Measurements from ENCODE around the gene SPTBN5.
A peak's percentile ranks its signal among the peaks of the same experiment; 100 is the strongest.

Gene SPTBN5

DNA sequence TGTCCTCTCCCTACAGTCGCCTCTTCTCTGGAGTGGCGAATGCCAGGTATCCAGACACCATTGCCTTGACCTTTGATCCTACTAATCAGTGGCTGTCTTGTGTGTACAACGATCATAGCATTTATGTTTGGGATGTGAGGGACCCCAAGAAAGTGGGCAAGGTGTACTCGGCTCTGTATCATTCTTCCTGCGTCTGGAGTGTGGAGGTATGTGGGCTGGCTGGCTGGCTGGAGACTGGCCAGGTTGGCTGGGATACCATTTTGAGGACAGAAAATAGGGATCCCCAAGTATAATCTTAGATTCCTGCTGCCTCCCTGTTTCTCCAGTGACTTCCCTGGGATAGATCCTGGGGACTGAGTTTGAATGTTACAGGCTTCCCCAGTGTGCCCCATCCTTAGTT is 79.3 kb downstream of the SPTBN5 start:
- no peak for TF ChIP-seq CTCF (IDR thresholded peaks at IDR 0.05; ENCODE audit: control insufficient read depth, insufficient read depth, low read depth, low read length, missing control alignments)
- DNase-seq (ENCODE audit: low read depth), result no peak
- H3K4me3 ChIP-seq (ENCODE audit: control insufficient read depth, low read depth, low read length), result no peak overlapping the region

DNA sequence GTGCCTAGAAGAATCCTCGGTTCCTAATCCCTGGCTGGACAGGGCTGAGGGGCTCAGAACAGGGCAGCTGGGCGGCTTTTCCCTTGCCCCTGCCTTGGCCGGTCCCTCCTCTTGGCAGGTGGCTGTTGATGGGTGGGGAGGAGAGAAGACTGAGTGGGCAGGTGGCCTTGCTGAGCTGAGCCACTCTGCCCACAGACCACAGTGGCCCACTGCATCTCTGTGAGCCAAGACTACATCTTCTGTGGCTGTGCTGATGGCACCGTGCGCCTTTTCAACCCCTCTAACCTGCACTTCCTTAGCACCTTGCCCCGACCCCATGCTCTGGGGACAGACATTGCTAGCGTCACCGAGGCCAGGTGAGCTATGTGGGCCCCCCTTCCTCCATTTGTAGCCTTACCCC is 80.4 kb downstream of the SPTBN5 start:
- DNase-seq (ENCODE audit: low read depth), result no peak
- no peak overlapping the region for H3K4me3 ChIP-seq (ENCODE audit: control insufficient read depth, low read depth, low read length)
- TF ChIP-seq CTCF (IDR thresholded peaks at IDR 0.05; ENCODE audit: control insufficient read depth, insufficient read depth, low read depth, low read length, missing control alignments), result no peak

DNA sequence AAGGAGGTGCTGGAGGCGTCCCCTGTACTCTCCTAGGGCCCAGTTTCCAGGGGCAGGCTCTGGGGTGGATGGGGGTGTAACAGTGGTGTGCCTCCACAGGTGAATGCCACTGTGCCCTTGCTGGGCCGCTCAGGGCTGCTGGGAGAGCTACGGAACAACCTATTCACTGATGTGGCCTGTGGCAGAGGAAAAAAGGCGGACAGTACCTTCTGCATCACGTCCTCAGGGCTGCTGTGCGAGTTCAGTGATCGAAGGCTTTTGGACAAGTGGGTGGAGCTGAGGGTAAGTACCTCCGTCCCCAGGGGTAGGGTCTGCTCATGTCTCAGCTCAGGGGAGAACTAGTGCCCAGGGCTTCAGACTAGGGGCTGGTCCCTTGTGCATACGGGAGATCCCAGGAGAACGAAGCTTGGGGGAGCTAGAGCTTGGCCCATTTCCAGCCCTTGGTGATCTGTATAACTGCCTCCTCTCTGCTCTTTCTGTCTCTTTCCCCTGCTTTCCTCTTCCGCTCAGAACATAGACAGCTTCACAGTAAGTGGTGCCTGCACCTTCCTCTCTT is 81.0 kb downstream of the SPTBN5 start:
- TF ChIP-seq CTCF (IDR thresholded peaks at IDR 0.05; ENCODE audit: control insufficient read depth, insufficient read depth, low read depth, low read length, missing control alignments), result no peak
- no peak for DNase-seq (ENCODE audit: low read depth)

DNA sequence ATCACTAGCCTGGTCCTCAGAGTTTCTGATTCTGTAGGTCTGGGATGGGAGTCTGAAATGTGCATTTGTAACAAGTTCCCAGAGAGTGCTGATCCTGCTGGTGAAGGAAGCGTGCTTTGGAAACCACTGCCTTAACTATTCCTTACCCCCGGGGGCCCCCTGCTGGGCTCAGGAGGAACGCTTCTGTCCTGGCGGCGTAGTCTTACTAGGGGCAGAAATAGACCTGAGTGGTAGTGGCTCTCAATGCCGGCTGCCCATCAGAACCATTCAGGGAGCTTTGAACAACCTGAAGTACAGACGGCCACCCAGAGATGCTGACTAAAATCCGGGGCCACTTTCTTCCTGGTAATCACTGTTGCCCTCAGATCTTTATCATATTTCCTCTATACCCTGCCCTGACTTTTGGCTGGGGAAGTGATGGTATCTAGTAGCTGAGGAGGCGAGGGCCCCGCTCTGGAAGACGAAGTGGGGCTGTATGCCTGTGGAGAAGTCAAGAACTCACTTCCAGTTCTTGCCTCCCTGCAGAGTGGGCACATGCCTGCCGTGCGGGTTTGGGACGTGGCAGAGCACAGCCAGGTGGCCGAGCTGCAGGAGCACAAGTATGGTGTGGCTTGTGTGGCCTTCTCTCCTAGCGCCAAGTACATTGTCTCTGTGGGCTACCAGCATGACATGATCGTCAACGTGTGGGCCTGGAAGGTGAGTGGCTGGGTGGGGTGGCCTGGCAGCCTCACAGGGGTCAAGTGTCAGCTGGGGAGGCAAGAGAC is 82.2 kb downstream of the SPTBN5 start:
- no peak overlapping the region for H3K4me3 ChIP-seq (ENCODE audit: control insufficient read depth, low read depth, low read length)
- peak; percentile 97 for TF ChIP-seq CTCF (IDR thresholded peaks at IDR 0.05; ENCODE audit: control insufficient read depth, insufficient read depth, low read depth, low read length, missing control alignments)
- peak; percentile 43 for DNase-seq (ENCODE audit: low read depth)

More for the DNA sequence above, 81.0 kb downstream of the SPTBN5 start:
- H3K4me3 ChIP-seq (ENCODE audit: control insufficient read depth, low read depth, low read length), result no peak overlapping the region

GRCh38 chr15:41810651-41811431 is 83.0 kb downstream of the SPTBN5 start:
- DNase-seq (ENCODE audit: low read depth), result no peak
- no peak overlapping the region for H3K4me3 ChIP-seq (ENCODE audit: control insufficient read depth, low read depth, low read length)
- TF ChIP-seq CTCF (IDR thresholded peaks at IDR 0.05; ENCODE audit: control insufficient read depth, insufficient read depth, low read depth, low read length, missing control alignments), result no peak

DNA sequence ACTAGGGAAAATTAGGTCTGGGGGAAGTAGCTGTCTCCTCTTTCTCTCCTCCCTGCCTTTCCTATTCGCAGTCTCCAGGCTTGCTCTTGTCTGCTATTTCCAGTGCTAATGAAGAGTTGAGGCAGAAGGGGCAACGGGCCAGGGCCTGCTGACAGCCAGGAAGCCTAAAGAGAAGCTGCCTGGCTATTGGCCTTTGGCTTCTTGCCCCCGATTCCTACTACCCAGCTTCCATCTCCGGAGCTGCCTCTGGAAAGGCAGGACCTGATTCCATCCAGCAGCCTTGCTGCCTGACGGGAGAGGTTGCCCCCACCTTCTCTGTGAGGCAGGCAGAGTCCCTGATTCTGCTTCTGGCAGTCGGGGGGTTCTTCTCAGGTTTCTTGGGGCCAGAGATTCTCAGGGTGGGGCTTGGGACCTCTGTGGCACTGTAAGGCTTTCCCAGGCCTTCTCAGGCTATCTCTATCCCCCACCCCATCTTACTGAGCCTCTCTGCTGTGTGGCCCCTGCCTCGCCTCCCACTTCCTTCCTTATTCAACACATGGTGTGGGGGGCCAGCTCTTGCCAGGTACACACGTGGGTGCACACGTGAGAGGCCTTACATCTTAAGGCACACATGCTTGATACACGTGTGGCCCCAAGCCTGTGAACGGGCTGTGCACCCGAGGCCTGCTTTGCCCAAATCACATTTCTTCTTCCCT is 84.2 kb downstream of the SPTBN5 start:
- DNase-seq (ENCODE audit: low read depth), result no peak

More for the DNA sequence above, 84.2 kb downstream of the SPTBN5 start:
- no peak for TF ChIP-seq CTCF (IDR thresholded peaks at IDR 0.05; ENCODE audit: control insufficient read depth, insufficient read depth, low read depth, low read length, missing control alignments)
- H3K4me3 ChIP-seq (ENCODE audit: control insufficient read depth, low read depth, low read length), result no peak overlapping the region
